Measurements from ENCODE around the gene FAM163B.

DNA sequence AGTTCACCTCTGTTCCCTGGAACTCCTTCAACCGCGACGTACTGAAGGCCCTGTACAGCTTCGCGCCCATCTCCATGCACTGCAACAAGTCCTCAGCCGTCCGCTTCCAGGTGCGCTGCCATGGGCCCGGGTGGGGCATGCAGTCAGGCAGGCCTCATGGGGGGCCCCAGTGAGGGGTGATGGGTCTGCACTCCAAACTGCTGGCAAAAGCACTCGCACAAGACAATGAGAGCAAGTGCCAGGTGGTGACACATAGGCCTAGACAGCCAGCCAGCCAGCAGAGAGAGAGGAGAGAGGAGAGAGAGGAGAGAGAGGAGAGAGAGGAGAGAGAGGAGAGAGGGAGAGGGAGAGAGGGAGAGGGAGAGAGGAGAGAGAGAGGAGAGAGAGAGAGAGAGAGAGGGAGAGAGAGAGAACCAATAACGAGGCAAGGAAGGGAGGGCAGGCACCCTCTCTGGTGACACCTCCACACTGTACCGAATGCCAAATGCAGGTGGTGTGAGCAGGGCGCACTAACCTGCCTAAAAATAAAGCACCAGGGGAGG lies 48.0 kb upstream of the FAM163B start:
- no peak for TF ChIP-seq EZH2 (IDR thresholded peaks at IDR 0.05)
- no peak for TF ChIP-seq FOXP2 (optimal IDR thresholded peaks at IDR 0.05; ENCODE audit: control extremely low read depth, extremely low read length, insufficient read depth)
- TF ChIP-seq POLR2AphosphoS5 (IDR thresholded peaks at IDR 0.05; ENCODE audit: borderline replicate concordance, low read depth, low read length): no peak

Data from SK-N-MC (cell line).